PFSK-1 (cell line): Measurements from ENCODE around the gene MAGI2.

ENCODE experiments used
- FOXP2 ChIP-seq: optimal IDR thresholded peaks from 2 replicates; pipeline ENCODE3; 2011; ENCODE audit warnings: borderline replicate concordance, control low read depth, inconsistent platforms; ENCODE audit not compliant: insufficient read depth; ENCODE audit errors: extremely low read length, extremely low read depth
- TF ChIP-seq, protein P1 (sequence below), 2 experiments: IDR thresholded peaks; 2 replicates each; pipeline versions ENCODE4 v1.6.1 to v1.8.0; 2011 to 2012; ENCODE audit warnings: low read depth in 2 of 2, low read length in 2 of 2, control low read depth in 1 of 2, inconsistent platforms in 1 of 2, mild to moderate bottlenecking in 1 of 2, moderate library complexity in 1 of 2; ENCODE audit not compliant: insufficient read depth in 1 of 2

GRCh38 chr7:78063758-78064157 lies 1389.7 kb downstream of the MAGI2 start:
- TF ChIP-seq, protein P1, sequence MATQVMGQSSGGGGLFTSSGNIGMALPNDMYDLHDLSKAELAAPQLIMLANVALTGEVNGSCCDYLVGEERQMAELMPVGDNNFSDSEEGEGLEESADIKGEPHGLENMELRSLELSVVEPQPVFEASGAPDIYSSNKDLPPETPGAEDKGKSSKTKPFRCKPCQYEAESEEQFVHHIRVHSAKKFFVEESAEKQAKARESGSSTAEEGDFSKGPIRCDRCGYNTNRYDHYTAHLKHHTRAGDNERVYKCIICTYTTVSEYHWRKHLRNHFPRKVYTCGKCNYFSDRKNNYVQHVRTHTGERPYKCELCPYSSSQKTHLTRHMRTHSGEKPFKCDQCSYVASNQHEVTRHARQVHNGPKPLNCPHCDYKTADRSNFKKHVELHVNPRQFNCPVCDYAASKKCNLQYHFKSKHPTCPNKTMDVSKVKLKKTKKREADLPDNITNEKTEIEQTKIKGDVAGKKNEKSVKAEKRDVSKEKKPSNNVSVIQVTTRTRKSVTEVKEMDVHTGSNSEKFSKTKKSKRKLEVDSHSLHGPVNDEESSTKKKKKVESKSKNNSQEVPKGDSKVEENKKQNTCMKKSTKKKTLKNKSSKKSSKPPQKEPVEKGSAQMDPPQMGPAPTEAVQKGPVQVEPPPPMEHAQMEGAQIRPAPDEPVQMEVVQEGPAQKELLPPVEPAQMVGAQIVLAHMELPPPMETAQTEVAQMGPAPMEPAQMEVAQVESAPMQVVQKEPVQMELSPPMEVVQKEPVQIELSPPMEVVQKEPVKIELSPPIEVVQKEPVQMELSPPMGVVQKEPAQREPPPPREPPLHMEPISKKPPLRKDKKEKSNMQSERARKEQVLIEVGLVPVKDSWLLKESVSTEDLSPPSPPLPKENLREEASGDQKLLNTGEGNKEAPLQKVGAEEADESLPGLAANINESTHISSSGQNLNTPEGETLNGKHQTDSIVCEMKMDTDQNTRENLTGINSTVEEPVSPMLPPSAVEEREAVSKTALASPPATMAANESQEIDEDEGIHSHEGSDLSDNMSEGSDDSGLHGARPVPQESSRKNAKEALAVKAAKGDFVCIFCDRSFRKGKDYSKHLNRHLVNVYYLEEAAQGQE (IDR thresholded peaks at IDR 0.05; ENCODE audit: insufficient read depth in 1 of 2, low read depth in 2 of 2, low read length in 2 of 2): no peak
- no peak for TF ChIP-seq FOXP2
